Transverse colon (tissue), 4 donors: ENCODE measurements around the gene DOCK3.

Source experiments
- CTCF ChIP-seq, 5 experiments: fragments of 200-600 bp in 3 of 5; fragments of 450-650 bp in 2 of 5; sonication (generic) in 3 of 5; IDR thresholded peaks; 1 replicate in 2 of 5; 2 replicates in 3 of 5; pipeline ENCODE4 v1.5.1; 2016 to 2017; ENCODE audit warnings: antibody characterized with exemption in 5 of 5, inconsistent platforms in 3 of 5, mild to moderate bottlenecking in 2 of 5, moderate library complexity in 1 of 5
- EP300 ChIP-seq: sonication (generic); formaldehyde crosslinking; IDR thresholded peaks from one replicate; pipeline ENCODE4 v1.6.1; 2017; ENCODE audit warnings: antibody characterized with exemption, low read depth
- POLR2A ChIP-seq: fragments of 450-650 bp; IDR thresholded peaks from one replicate; pipeline ENCODE4 v1.6.1; 2016; ENCODE audit warnings: antibody characterized with exemption, mild to moderate bottlenecking, moderate library complexity
- POLR2AphosphoS5 ChIP-seq, 3 donors: sonication (generic); formaldehyde crosslinking; IDR thresholded peaks; one replicate each; pipeline ENCODE4 v1.6.1; 2016; ENCODE audit warnings: antibody characterized with exemption in 3 of 3

- TF ChIP-seq CTCF (IDR thresholded peaks at IDR 0.05) (no peak), POLR2A (no peak), EP300 (no peak), POLR2AphosphoS5 (IDR thresholded peaks at IDR 0.05) (no peak)
Measured at GRCh38 chr3:51052562-51052961, 377.8 kb downstream of the DOCK3 start.
